ENCODE measurements around the gene S100A11. TPM values are rescaled to one million over a fixed set of nuclear protein-coding genes. Genes with fewer than 3 reads are reported as not detected.

Gene S100A11
- total RNA-seq, 1 experiment from 2014 or later, result 302 TPM

- Mint-ChIP-seq H3K27me3 (ENCODE audit: low read depth) (no peaks in the 10 kb centered on the region; the same call in none of the 2 replicates), H3K4me1 (peaks cover 23 to 37% of the 10 kb centered on the region in 2 experiments), H3K27ac (peak overlapping the region in 2 of 3 experiments; percentile 56 to 75; a peak in 5 of 7 replicates), H3K36me3 (ENCODE audit: insufficient read depth in 1 of 3, low read depth in 3 of 3) (peaks cover 4 to 29% (median 6%) of the 10 kb centered on the region in 3 experiments; a peak in 6 of 7 replicates), H3K9me3 (no peaks in the 10 kb centered on the region), H3K4me3 (peak overlapping the region; percentile 83 to 88)
- no peaks in the 10 kb centered on the region for H3K79me2 ChIP-seq (ENCODE audit: insufficient read depth, low read length)
- H2BK12ac ChIP-seq (ENCODE audit: insufficient read length, low read depth, low read length), result no peak overlapping the region
- no peak overlapping the region for H2BK15ac ChIP-seq (ENCODE audit: low read depth, low read length)
- H3K9me3 ChIP-seq (ENCODE audit: control insufficient read depth, low read depth, low read length), result no peaks in the 10 kb centered on the region
- H3K4ac ChIP-seq (ENCODE audit: low read depth, low read length), result no peak overlapping the region
- no peak overlapping the region for H3K56ac ChIP-seq (ENCODE audit: insufficient read length, low read depth, low read length)
- no peak overlapping the region for H3K23ac ChIP-seq (ENCODE audit: insufficient read length, low read depth, low read length)
- peak; percentile 83 for TF ChIP-seq CTCF (conservative IDR thresholded peaks at IDR 0.05)
- H4K8ac ChIP-seq (replicated peaks; ENCODE audit: insufficient read length, low read depth, low read length), result no peak overlapping the region
- peaks cover 14% of the 10 kb centered on the region for H3K23me2 ChIP-seq (ENCODE audit: insufficient read length, low read depth, low read length, poor library complexity, severe bottlenecking)
- H4K5ac ChIP-seq (ENCODE audit: insufficient read length, low read depth, low read length), result no peak overlapping the region
- H3K18ac ChIP-seq (ENCODE audit: insufficient read length, low read depth, low read length), result no peak overlapping the region
- H2BK20ac ChIP-seq (ENCODE audit: low read depth, low read length, poor library complexity, severe bottlenecking), result no peak overlapping the region
- WGBS (ENCODE audit: extremely low coverage, insufficient read length, low lambda C conversion rate), result no CpG with 5 or more reads among the region's 8 CpGs
- peak overlapping the region; percentile 79 for H3K4me2 ChIP-seq (ENCODE audit: insufficient read depth, insufficient read length, low read length)
- H2BK120ac ChIP-seq (ENCODE audit: low read depth, low read length, poor library complexity, severe bottlenecking), result no peak overlapping the region
- no peak overlapping the region for H2AFZ ChIP-seq (ENCODE audit: low read length)
- H3K27me3 ChIP-seq (ENCODE audit: insufficient read depth, low read length), result no peaks in the 10 kb centered on the region
- no peak overlapping the region for H3K14ac ChIP-seq (ENCODE audit: insufficient read depth, low read length)
- H3T11ph ChIP-seq (ENCODE audit: low read length), result no peak overlapping the region
- peaks cover 5% of the 10 kb centered on the region; the same call in 1 of the 2 replicates for H3K4me1 ChIP-seq (ENCODE audit: insufficient read depth, low read length)
- no peak overlapping the region for H4K91ac ChIP-seq (ENCODE audit: insufficient read length, low read depth, low read length)
- DNase-seq, result peak; percentile 77
- H3K27ac ChIP-seq (ENCODE audit: insufficient read length, low read depth, low read length), result peak overlapping the region; percentile 42
- H4K20me1 ChIP-seq (ENCODE audit: control insufficient read depth, insufficient read depth, insufficient read length), result no peaks in the 10 kb centered on the region
- no peak overlapping the region for H2BK5ac ChIP-seq (ENCODE audit: insufficient read length, low read length)
- peak overlapping the region; percentile 55 for H3K9ac ChIP-seq (ENCODE audit: extremely low read depth, insufficient read length, low read length)
- H2AK5ac ChIP-seq (ENCODE audit: insufficient read length, low read length), result no peak overlapping the region
- H3K79me1 ChIP-seq (ENCODE audit: insufficient read depth, low read depth, low read length, poor library complexity, severe bottlenecking), result no peaks in the 10 kb centered on the region
Observed at GRCh38 chr1:152034654-152035538, 1.9 kb downstream of the S100A11 start.
